Spleen (tissue), 7 donors: ENCODE results near the gene TAS1R3.

ENCODE experiments used
- CTCF ChIP-seq, 11 experiments: fragments of 200-600 bp in 7 of 11; fragments of 450-650 bp in 4 of 11; sonication (generic) in 4 of 11; IDR thresholded peaks in 8 of 11; conservative IDR thresholded peaks in 3 of 11; 1 replicate in 7 of 11; 2 replicates in 4 of 11; pipeline versions ENCODE4 v1.4.0 to v1.8.0; 2016 to 2021; ENCODE audit warnings: antibody characterized with exemption in 11 of 11, inconsistent platforms in 4 of 11, mild to moderate bottlenecking in 1 of 11
- POLR2A ChIP-seq, 3 donors: fragments of 450-650 bp; IDR thresholded peaks; one replicate each; pipeline ENCODE4 v1.5.1; 2017; ENCODE audit warnings: antibody characterized with exemption in 3 of 3, mild to moderate bottlenecking in 1 of 3
- POLR2AphosphoS5 ChIP-seq, 3 donors: sonication (generic); formaldehyde crosslinking; IDR thresholded peaks; one replicate each; pipeline ENCODE4 v1.5.1; 2017; ENCODE audit warnings: antibody characterized with exemption in 3 of 3
- donor health status: DM: no; HTN: no; CAD: no; lungs with moderate emphysema.
- donor health status: DM: no; HTN: no; CAD: no.
- donor health status: DM: no; HTN: no; CAD: no.

DNA sequence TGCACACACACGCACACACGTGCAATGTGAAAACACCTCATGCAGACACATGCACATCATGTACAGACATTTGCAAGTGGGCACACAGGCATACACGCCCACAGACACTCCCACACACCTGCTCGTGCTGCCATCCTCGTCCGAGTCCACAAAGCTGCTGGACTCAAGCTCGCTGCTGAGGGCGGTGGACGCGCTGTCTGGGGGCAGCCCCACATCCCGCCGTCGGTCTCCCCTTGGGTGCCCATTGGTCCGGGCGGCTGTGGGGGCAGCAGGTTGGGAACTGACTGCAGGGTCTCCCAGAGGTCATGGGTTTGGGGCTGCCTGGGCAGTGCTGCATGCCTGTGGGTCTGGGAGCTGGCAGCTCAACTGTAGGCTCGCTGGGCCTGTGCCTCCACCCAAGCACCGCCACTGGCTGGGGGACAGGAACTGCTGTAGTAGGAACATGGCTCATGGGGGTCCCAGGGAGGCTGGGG lies 10.5 kb downstream of the TAS1R3 start:
- no peak for TF ChIP-seq POLR2A (IDR thresholded peaks at IDR 0.05)
- no peak for TF ChIP-seq CTCF (IDR thresholded peaks at IDR 0.05 in 8 of 11, conservative IDR thresholded peaks at IDR 0.05 in 3 of 11)
- TF ChIP-seq POLR2AphosphoS5 (IDR thresholded peaks at IDR 0.05): no peak
